NCI-H2107 (cell line): ENCODE results near the gene PATE3.

Experiments used
- DNase-seq: peaks from one replicate; lab custom pipeline; 2025; lab: John Stamatoyannopoulos, UW

PATE3 gene

DNA sequence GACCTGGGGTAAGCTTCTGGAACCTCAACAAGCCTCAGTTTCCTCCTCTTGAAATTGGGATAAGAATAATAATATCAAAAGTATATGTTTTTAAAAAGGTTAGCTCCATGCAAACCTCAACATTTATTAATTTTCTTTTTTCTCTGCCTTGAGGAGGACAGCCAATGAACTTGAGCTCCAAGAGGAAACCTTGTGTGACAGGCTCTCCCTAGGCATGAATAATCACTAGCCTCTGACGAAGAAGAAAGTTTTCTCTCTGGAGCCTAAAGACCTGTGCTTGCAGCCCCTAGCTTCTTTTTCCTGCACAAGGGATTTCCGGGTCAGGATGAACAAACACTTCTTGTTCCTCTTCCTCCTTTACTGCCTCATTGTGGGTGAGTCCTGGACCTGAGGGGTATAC lies at the start of gene PATE3:
TSS of gene PATE3 (plus strand) at position 301 of the 400 bp plus-strand sequence. CDS start at position 326, 25 bp downstream.
- no peak for DNase-seq

DNA sequence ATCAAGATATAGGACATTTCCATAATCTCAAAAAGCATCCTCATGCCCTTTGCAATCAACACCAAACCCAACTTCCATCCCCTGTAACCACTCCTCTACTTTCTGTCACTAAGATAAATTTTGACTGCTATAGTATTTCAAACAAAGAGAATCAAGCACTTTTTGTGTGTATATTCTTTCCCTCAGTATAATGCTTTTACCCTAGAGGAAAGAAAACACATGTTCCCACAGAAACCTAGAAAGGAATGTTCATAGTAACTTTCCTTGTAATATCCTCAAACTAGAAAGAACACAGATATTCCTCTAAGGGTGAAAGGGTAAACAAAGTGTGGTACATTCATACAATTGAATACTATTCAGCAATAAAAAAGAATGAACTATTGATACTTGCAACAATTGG lies 47.3 kb upstream of the PATE3 start:
- no peak for DNase-seq

- DNase-seq: no peak
Measured at GRCh38 chr11:125743681-125744080, 44.2 kb upstream of the PATE3 start.

- DNase-seq: no peak
Measured at GRCh38 chr11:125745979-125746378, 41.9 kb upstream of the PATE3 start, which contains the start of gene PATE1. Gene PATE1 (plus strand): TSS chr11:125746279. CDS start chr11:125746305, 26 bp downstream.

GRCh38 chr11:125750629-125751028 lies 37.3 kb upstream of the PATE3 start:
- no peak for DNase-seq

GRCh38 chr11:125756050-125756449 lies 31.9 kb upstream of the PATE3 start:
- DNase-seq: no peak

DNA sequence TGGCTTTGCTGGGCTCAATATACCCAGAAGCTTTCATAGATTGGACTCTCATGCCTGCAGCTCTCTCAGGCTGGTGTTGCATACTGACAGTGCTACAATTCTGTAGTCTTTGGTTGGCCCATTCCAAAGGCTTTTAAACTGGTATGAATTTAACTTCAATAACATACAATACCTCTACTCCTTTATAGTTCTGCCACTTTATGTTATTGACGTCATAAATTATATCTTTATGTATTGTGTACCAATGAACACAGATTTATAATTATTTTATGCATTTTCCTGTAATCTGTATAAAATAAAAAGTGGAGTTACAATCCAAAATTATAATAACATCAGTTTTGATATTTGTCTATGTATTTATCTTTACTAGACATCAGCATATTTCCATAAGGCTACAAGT lies 25.5 kb upstream of the PATE3 start:
- DNase-seq: no peak

DNA sequence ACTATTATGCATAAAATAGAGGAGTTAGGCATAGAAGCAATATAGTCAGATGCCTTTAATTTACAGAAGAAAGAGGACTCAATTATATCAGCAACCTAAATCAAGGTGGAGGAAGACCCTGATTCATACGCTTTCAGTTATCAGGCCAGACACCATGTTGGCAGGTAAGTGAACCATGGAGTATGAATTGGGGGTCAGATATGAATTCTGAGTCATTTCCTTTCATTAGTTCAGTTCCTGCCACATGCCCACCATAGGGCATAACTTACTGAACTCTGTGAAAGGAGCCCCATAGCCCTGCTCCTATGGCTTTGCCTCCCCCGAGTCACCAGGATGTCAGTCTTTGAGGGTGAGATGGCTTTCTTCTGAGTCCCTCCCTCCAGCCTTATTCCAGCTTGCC lies 24.4 kb upstream of the PATE3 start:
- no peak for DNase-seq

GRCh38 chr11:125766251-125766650 lies 21.7 kb upstream of the PATE3 start:
- no peak for DNase-seq

DNA sequence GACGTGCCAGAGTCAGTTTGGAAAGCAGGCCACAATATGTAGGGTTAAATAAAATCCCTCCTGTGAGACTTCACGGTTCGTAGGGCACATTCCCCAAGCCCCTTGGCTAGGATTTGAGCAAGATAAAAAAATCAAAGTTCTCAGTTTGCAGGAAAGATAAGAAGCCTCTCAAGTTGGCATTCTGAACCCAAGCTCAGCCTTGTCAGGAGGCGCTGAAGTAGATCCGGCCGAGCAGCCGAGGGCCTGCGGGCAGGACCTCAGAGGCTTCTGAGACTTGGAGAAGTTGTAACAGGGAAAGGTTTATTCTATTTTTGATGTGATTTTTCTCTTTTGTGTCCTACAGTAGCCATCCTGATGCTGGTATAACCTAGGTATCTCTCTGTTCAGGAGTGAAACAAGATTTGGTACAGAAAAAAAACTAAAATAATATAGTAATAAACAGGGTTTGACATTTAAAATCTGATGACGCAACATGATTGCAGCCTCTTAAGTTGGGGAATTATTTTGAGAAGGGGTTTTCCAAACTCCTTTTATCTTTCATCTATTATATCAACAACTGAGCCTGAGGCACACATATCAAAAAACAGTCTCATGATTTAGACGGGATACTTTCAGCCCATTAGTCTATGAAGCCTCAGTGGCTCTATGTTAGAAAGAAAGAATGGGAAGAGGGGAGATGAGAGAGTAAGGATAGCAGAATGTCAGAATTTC lies 19.4 kb upstream of the PATE3 start:
- no peak for DNase-seq

DNA sequence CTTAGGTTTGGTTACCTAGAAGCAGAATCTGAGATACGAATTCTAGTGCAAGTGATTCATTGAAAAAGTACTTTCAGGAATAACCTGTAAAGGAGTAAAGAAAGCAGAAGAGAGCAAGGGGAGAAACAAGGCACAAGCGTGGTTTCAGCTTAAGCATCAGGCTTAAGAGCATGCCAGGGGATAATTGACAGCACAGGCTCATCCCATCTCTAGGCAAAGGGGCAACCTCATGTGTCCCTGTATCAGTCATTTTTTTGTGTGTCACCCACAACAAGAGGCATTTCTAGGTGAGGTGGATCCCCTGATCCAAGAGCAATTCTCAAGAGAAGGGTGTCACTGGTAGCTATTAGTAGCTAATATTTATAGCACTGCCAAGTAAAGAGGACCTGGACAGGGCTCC lies 17.3 kb upstream of the PATE3 start:
- DNase-seq: no peak

DNA sequence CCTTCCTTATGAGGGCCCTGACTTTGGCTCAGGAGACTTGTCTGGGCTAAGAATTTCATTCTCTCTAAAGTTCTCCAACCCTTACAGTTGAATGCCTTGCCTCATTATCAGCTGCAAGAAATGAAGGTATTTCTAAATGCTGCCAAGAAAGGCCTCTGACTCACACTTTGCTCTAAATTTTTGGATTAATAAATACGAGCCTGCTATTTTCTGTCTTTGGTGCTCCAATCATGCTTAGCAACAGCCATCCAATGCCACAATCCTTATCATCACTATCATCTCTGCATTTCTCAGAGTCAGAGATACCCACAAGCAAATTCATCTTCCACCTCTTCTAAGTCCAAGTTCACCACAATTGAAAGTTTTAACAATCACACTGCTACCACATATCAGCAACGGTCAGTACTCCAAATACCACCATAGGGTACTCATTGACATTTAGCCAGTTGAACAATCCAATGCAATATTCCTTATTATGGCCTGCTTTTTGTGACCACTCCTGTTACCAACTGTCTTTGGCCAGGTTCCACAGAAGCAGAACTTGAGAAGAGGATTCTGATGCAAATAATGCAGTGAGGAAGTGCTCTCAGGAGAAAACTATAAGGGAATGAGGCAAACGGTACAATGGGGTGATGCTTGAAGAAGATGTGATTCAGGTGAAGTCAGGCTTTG lies 15.0 kb upstream of the PATE3 start:
- no peak for DNase-seq

GRCh38 chr11:125773516-125773915 lies 14.4 kb upstream of the PATE3 start:
- DNase-seq: no peak

GRCh38 chr11:125777309-125777708 lies 10.6 kb upstream of the PATE3 start:
- no peak for DNase-seq

DNA sequence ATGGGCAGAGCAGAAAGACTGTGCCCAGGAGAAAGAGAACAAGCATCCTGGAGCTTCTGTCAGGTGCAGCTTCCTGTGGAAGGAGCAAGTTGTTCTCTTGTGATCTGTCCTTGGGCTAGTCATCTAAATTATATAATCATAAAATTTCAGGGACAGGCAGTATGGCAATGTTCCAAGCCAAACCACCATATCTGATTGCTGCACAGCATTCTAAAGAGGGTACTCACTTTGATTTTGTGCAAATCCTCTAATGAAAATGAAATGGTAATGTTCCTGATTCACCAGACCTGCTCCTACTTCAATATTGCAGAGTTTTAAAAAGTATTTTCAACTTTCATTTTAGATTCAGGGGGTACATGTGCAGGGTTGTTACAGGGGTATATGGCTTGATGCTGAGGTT lies 9.2 kb upstream of the PATE3 start, which contains the start of gene PATE2:
TSS of gene PATE2 (minus strand) at position 101 of the 400 bp plus-strand sequence. CDS start at position 46, 55 bp downstream.
- no peak for DNase-seq

GRCh38 chr11:125784678-125785077 lies 3.2 kb upstream of the PATE3 start:
- DNase-seq: no peak

- DNase-seq: no peak
Measured at GRCh38 chr11:125790825-125791224, 2.9 kb downstream of the PATE3 start.

GRCh38 chr11:125797641-125798040 lies 9.7 kb downstream of the PATE3 start:
- no peak for DNase-seq

GRCh38 chr11:125799808-125800207 lies 11.9 kb downstream of the PATE3 start:
- DNase-seq: no peak

DNA sequence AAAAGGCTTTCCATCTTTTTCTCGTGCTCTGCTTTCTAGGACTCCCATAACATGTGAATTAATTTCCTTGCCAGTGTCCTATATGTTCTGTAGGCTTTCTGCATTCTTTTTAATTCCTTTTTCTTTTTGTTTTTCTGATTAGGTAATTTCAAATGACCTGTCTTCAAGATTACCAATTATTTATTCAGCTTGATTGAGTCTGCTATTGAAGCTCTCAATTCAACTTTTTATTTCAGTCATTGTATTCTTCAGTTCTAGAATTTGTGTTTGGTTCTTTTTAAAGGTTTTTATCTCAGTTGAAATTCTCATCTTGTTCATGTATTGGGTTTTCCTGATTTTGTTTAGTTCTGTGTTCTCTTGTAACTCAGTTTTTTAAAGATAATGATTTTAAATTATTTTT lies 14.5 kb downstream of the PATE3 start:
- no peak for DNase-seq

DNA sequence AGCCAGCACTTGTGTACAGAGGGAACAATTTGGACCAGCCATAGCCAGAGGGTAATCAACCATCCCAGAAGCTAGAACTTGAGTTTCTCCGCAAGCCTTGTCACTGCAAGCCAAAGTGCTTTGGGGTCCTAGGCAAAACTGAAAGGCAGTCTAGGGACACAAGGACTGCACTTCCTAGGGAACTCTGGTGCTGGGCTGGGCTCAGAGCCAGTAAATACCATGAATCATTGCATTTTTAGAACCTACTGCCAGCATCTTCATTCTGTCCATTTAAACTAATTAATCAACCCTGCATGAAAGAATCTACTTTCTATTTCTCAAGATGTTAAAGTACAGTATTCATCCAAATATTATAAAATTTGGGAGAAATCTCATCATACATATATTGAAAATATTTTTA lies 20.0 kb downstream of the PATE3 start:
- DNase-seq: no peak

GRCh38 chr11:125833016-125833415 lies 45.1 kb downstream of the PATE3 start, which contains the start of gene PATE4:
Gene PATE4 (plus strand): TSS chr11:125833316. CDS start chr11:125833360, 44 bp downstream.
- no peak for DNase-seq

- DNase-seq: no peak
Measured at GRCh38 chr11:125835748-125836147, 47.8 kb downstream of the PATE3 start.
